Brain pericyte (primary cell): ENCODE measurements around the gene SMARCA2.
A peak's percentile ranks its signal among the peaks of the same experiment; 100 is the strongest.

Experiments
- DNase-seq: peaks from one replicate; pipeline ENCODE4 v3.0.0-alpha.2; 2012; ENCODE audit warnings: low read depth, low spot score

The SMARCA2 gene

GRCh38 chr9:2014696-2015580, at the start of gene SMARCA2:
Gene SMARCA2, plus strand, starts transcription at chr9:2015347. Its CDS starts 13,676 bp downstream, at chr9:2029023.
- DNase-seq = peak; percentile 83

GRCh38 chr9:1966725-1967366, 48.3 kb upstream of the SMARCA2 start:
- DNase-seq = no peak

- DNase-seq = no peak
Observed at GRCh38 chr9:1969160-1969559, 46.0 kb upstream of the SMARCA2 start.

GRCh38 chr9:1969898-1970297, 45.2 kb upstream of the SMARCA2 start:
- DNase-seq = no peak

- no peak for DNase-seq
Observed at GRCh38 chr9:1972672-1973071, 42.5 kb upstream of the SMARCA2 start.

- no peak for DNase-seq
Observed at GRCh38 chr9:1977026-1977425, 38.1 kb upstream of the SMARCA2 start.

- no peak for DNase-seq
Observed at GRCh38 chr9:1978941-1979340, 36.2 kb upstream of the SMARCA2 start.

- DNase-seq = no peak
Observed at GRCh38 chr9:1979741-1980367, 35.3 kb upstream of the SMARCA2 start.

GRCh38 chr9:1980387-1980786, 34.8 kb upstream of the SMARCA2 start:
- no peak for DNase-seq

- no peak for DNase-seq
Observed at GRCh38 chr9:1982074-1982473, 33.1 kb upstream of the SMARCA2 start.

- DNase-seq = no peak
Observed at GRCh38 chr9:1986341-1986740, 28.8 kb upstream of the SMARCA2 start.

- DNase-seq = no peak
Observed at GRCh38 chr9:1989500-1989899, 25.6 kb upstream of the SMARCA2 start.

GRCh38 chr9:1994180-1994579, 21.0 kb upstream of the SMARCA2 start:
- no peak for DNase-seq

- no peak for DNase-seq
Observed at GRCh38 chr9:1995084-1995483, 20.1 kb upstream of the SMARCA2 start.

- DNase-seq = no peak
Observed at GRCh38 chr9:1996156-1996555, 19.0 kb upstream of the SMARCA2 start.

GRCh38 chr9:1997646-1998045, 17.5 kb upstream of the SMARCA2 start:
- DNase-seq = no peak

GRCh38 chr9:1998111-1998510, 17.0 kb upstream of the SMARCA2 start:
- DNase-seq = no peak

- no peak for DNase-seq
Observed at GRCh38 chr9:2000314-2000713, 14.8 kb upstream of the SMARCA2 start.

GRCh38 chr9:2008372-2008771, 6.8 kb upstream of the SMARCA2 start:
- no peak for DNase-seq

GRCh38 chr9:2012347-2012746, 2.8 kb upstream of the SMARCA2 start:
- DNase-seq = no peak

- no peak for DNase-seq
Observed at GRCh38 chr9:2013743-2014475, 1.2 kb upstream of the SMARCA2 start.
